OCI-LY1 (cell line): ENCODE measurements around the gene NFX1.

Experiments
- CTCF ChIP-seq: fragments of 200-600 bp; sonication (generic), shearing (Covaris generic); IDR thresholded peaks from 2 replicates; pipeline ENCODE4 v1.5.1; 2017; ENCODE audit warnings: mild to moderate bottlenecking, antibody characterized with exemption, low read length, moderate library complexity, mixed read lengths
- EZH2 ChIP-seq: fragments of 200-600 bp; sonication (generic), shearing (Covaris generic); IDR thresholded peaks from 2 replicates; pipeline ENCODE4 v1.8.0; 2017; ENCODE audit warnings: borderline replicate concordance, mixed run types, mild to moderate bottlenecking, antibody characterized with exemption, low read length, moderate library complexity, mixed read lengths

- TF ChIP-seq CTCF, result no peak
- TF ChIP-seq EZH2, result no peak
Measured at GRCh38 chr9:33416996-33417395, 126.7 kb downstream of the NFX1 start.
